Measurements from ENCODE around the gene PRRC2B. TPM values are rescaled to one million over a fixed set of nuclear protein-coding genes. Genes with fewer than 3 reads are reported as not detected.

The PRRC2B gene
- total RNA-seq, 1 experiment from 2014 or later = 200 TPM

GRCh38 chr9:131382850-131383729 is 10.8 kb upstream of the PRRC2B start:
- Histone ChIP-seq H3K4me1 (ENCODE audit: control insufficient read depth, insufficient read depth, low read length) (peaks cover 17% of the 10 kb centered on the region), H3K9me3 (ENCODE audit: control insufficient read depth, insufficient read depth, low read depth, low read length) (no peaks in the 10 kb centered on the region), H3K27ac (ENCODE audit: low read length) (peak overlapping the region; percentile 74), H3K36me3 (ENCODE audit: control insufficient read depth, insufficient read depth, low read length) (no peaks in the 10 kb centered on the region), H3K27me3 (ENCODE audit: control insufficient read depth, insufficient read depth, low read length) (no peaks in the 10 kb centered on the region), H3K4me3 (ENCODE audit: low read depth in 2 of 2, low read length in 2 of 2) (no peak overlapping the region)
- no TSS peak for BruUV-seq (replicated peaks)
- intact Hi-C loops (cut with micrococcal nuclease; ENCODE audit: unreplicated experiment) = no loop called here
- DNase-seq (ENCODE audit: low read depth, low spot score) (no peak), ATAC-seq (peak; percentile 93)
- ChIA-PET POLR2A (interaction anchor here (0.6 kb wide), 2 partner anchors 16 to 219 kb away, joined by 3 to 5 read pairs; no protein-coding TSS in a partner anchor), CTCF (interaction anchor here (0.6 kb wide), 1 partner anchor 214 kb away, joined by 3 read pairs; no protein-coding TSS in a partner anchor)
- in situ Hi-C loops (cut with HindIII; ENCODE audit: low pct_unique_long_range_greater_than_20kb, low sequenced_read_pairs) = no loop called here
- TF ChIP-seq REST (IDR thresholded peaks at IDR 0.05; ENCODE audit: insufficient read depth in 1 of 2, low read depth in 2 of 2, low read length in 1 of 2) = no peak
- no peak for TF ChIP-seq CTCF (IDR thresholded peaks at IDR 0.05)
- no peak for TF ChIP-seq TCF7L2 (IDR thresholded peaks at IDR 0.05; ENCODE audit: low read depth, low read length)
- no peak for TF ChIP-seq SIN3A (IDR thresholded peaks at IDR 0.05; ENCODE audit: borderline replicate concordance, insufficient read depth, low read depth, low read length)
- TF ChIP-seq POLR2AphosphoS5 (IDR thresholded peaks at IDR 0.05; ENCODE audit: low read depth, low read length) = no peak

- ATAC-seq (no peak), DNase-seq (ENCODE audit: low read depth, low spot score) (no peak)
- intact Hi-C loops (cut with micrococcal nuclease; ENCODE audit: unreplicated experiment) (no loop called here), in situ Hi-C loops (cut with HindIII; ENCODE audit: low pct_unique_long_range_greater_than_20kb, low sequenced_read_pairs) (no loop called here)
- Histone ChIP-seq H3K4me1 (ENCODE audit: control insufficient read depth, insufficient read depth, low read length) (peaks cover 17% of the 10 kb centered on the region), H3K27me3 (ENCODE audit: control insufficient read depth, insufficient read depth, low read length) (no peaks in the 10 kb centered on the region), H3K36me3 (ENCODE audit: control insufficient read depth, insufficient read depth, low read length) (no peaks in the 10 kb centered on the region), H3K4me3 (ENCODE audit: low read depth in 2 of 2, low read length in 2 of 2) (no peak overlapping the region), H3K9me3 (ENCODE audit: control insufficient read depth, insufficient read depth, low read depth, low read length) (no peaks in the 10 kb centered on the region), H3K27ac (ENCODE audit: low read length) (no peak overlapping the region)
- no TSS peak for BruUV-seq (replicated peaks)
- ChIA-PET CTCF (interaction anchor here (0.7 kb wide), 1 partner anchor 339 kb away, joined by 10 read pairs; no protein-coding TSS in a partner anchor), POLR2A (interaction anchor here (0.5 to 0.6 kb wide), 2 partner anchors 10 to 65 kb away, joined by 3 to 6 read pairs; no protein-coding TSS in a partner anchor)
- TF ChIP-seq TCF7L2 (IDR thresholded peaks at IDR 0.05; ENCODE audit: low read depth, low read length) (no peak), CTCF (IDR thresholded peaks at IDR 0.05) (no peak), REST (IDR thresholded peaks at IDR 0.05; ENCODE audit: insufficient read depth in 1 of 2, low read depth in 2 of 2, low read length in 1 of 2) (no peak), POLR2AphosphoS5 (IDR thresholded peaks at IDR 0.05; ENCODE audit: low read depth, low read length) (no peak), SIN3A (IDR thresholded peaks at IDR 0.05; ENCODE audit: borderline replicate concordance, insufficient read depth, low read depth, low read length) (no peak)
These were observed 8.6 kb upstream of the PRRC2B start for GRCh38 chr9:131385296-131385695.

All from Panc1 (cell line).